ENCODE data around the gene GMNC. TPM values are rescaled to one million over a fixed set of nuclear protein-coding genes. Genes with fewer than 3 reads are reported as not detected.

The GMNC gene
- total and polyA plus RNA-seq, 4 donors, result 1.7 to 2.6 (median 2.4) TPM

GRCh38 chr3:190902292-190902691, 39.8 kb upstream of the GMNC start:
- DNase-seq (ENCODE audit: low spot score), result no peak
- no peaks in the 10 kb centered on the region for H3K27me3 ChIP-seq (ENCODE audit: control insufficient read depth in 4 of 4, insufficient read depth in 4 of 4, low read length in 3 of 4)
- no peak overlapping the region for H3K4me3 ChIP-seq (ENCODE audit: low read depth in 1 of 3, low read length in 3 of 3)
- H3K4me1 ChIP-seq (ENCODE audit: control insufficient read depth in 4 of 4, insufficient read depth in 4 of 4, low read length in 3 of 4), result no peaks in the 10 kb centered on the region
- H3K27ac ChIP-seq (ENCODE audit: low read depth in 1 of 2, low read length in 2 of 2), result no peak overlapping the region
- H3K9me3 ChIP-seq (ENCODE audit: control insufficient read depth in 4 of 4, low read length in 3 of 4), result peaks cover 0 to 1% (median 0%) of the 10 kb centered on the region in 4 donors
- WGBS, result 77% methylated on average over 2 of the region's 2 CpGs
- no peaks in the 10 kb centered on the region for H3K36me3 ChIP-seq (ENCODE audit: control insufficient read depth in 4 of 4, insufficient read depth in 3 of 4, low read depth in 1 of 4, low read length in 3 of 4)
- TF ChIP-seq YY1 (IDR thresholded peaks at IDR 0.05) (no peak), REST (IDR thresholded peaks at IDR 0.05) (no peak), HNF4G (IDR thresholded peaks at IDR 0.05) (no peak), FOXA2 (IDR thresholded peaks at IDR 0.05) (no peak), ZBTB33 (IDR thresholded peaks at IDR 0.05) (no peak), SP1 (IDR thresholded peaks at IDR 0.05) (no peak)
- no peak overlapping the region for H3K9ac ChIP-seq (ENCODE audit: low read depth in 1 of 2, low read length in 2 of 2)

GRCh38 chr3:190892395-190892902, 30.0 kb upstream of the GMNC start:
- Histone ChIP-seq H3K9me3 (ENCODE audit: control insufficient read depth in 4 of 4, low read length in 3 of 4) (peaks cover 0 to 10% (median 4%) of the 10 kb centered on the region in 4 donors), H3K4me3 (ENCODE audit: low read depth in 1 of 3, low read length in 3 of 3) (no peak overlapping the region), H3K4me1 (ENCODE audit: control insufficient read depth in 4 of 4, insufficient read depth in 4 of 4, low read length in 3 of 4) (no peaks in the 10 kb centered on the region), H3K27ac (ENCODE audit: low read depth in 1 of 2, low read length in 2 of 2) (no peak overlapping the region), H3K9ac (ENCODE audit: low read depth in 1 of 2, low read length in 2 of 2) (no peak overlapping the region), H3K27me3 (ENCODE audit: control insufficient read depth in 4 of 4, insufficient read depth in 4 of 4, low read length in 3 of 4) (no peaks in the 10 kb centered on the region), H3K36me3 (ENCODE audit: control insufficient read depth in 4 of 4, insufficient read depth in 3 of 4, low read depth in 1 of 4, low read length in 3 of 4) (no peaks in the 10 kb centered on the region)
- no peak for DNase-seq (ENCODE audit: low spot score)
- no peak for TF ChIP-seq NR2F2 (IDR thresholded peaks at IDR 0.05)
- no peak for TF ChIP-seq FOXA2 (IDR thresholded peaks at IDR 0.05)
- no peak for TF ChIP-seq GABPA (IDR thresholded peaks at IDR 0.05 in 1 of 2, conservative IDR thresholded peaks at IDR 0.05 in 1 of 2)
- TF ChIP-seq, protein P1, sequence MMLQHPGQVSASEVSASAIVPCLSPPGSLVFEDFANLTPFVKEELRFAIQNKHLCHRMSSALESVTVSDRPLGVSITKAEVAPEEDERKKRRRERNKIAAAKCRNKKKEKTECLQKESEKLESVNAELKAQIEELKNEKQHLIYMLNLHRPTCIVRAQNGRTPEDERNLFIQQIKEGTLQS (IDR thresholded peaks at IDR 0.05), result no peak
- whole genome bisulfite sequencing, result 83% methylated on average over 4 of the region's 4 CpGs

GRCh38 chr3:190886945-190887344, 24.5 kb upstream of the GMNC start:
- Histone ChIP-seq H3K4me1 (ENCODE audit: control insufficient read depth in 4 of 4, insufficient read depth in 4 of 4, low read length in 3 of 4) (no peaks in the 10 kb centered on the region), H3K27ac (ENCODE audit: low read depth in 1 of 2, low read length in 2 of 2) (no peak overlapping the region), H3K4me3 (ENCODE audit: low read depth in 1 of 3, low read length in 3 of 3) (no peak overlapping the region), H3K9ac (ENCODE audit: low read depth in 1 of 2, low read length in 2 of 2) (no peak overlapping the region), H3K36me3 (ENCODE audit: control insufficient read depth in 4 of 4, insufficient read depth in 3 of 4, low read depth in 1 of 4, low read length in 3 of 4) (no peaks in the 10 kb centered on the region), H3K27me3 (ENCODE audit: control insufficient read depth in 4 of 4, insufficient read depth in 4 of 4, low read length in 3 of 4) (no peaks in the 10 kb centered on the region), H3K9me3 (ENCODE audit: control insufficient read depth in 4 of 4, low read length in 3 of 4) (no peaks in the 10 kb centered on the region)
- 84% methylated on average over 5 of the region's 5 CpGs for WGBS
- TF ChIP-seq RAD21 (IDR thresholded peaks at IDR 0.05), result no peak
- no peak for TF ChIP-seq HNF4G (IDR thresholded peaks at IDR 0.05)
- no peak for TF ChIP-seq RXRA (IDR thresholded peaks at IDR 0.05)
- no peak for TF ChIP-seq YY1 (IDR thresholded peaks at IDR 0.05)
- no peak for TF ChIP-seq MAX (IDR thresholded peaks at IDR 0.05)
- DNase-seq (ENCODE audit: low spot score), result no peak

Data from liver (tissue), 9 donors.